Heart left ventricle (tissue), 16 donors: ENCODE data around the gene FTO. TPM values are rescaled to one million over a fixed set of nuclear protein-coding genes. Genes with fewer than 3 reads are reported as not detected.
A peak's percentile ranks its signal among the peaks of the same experiment; 100 is the strongest.

ENCODE experiments used
- ATAC-seq, 4 donors: fragments of 200-7000 bp; cut with Tn5 transposase; one replicate each; pipeline ENCODE4 v1.9.1; 2020 to 2022; ENCODE audit warnings: moderate library complexity in 4 of 4, mild to moderate bottlenecking in 3 of 4, moderate number of reproducible peaks in 1 of 4
- DNase-seq, 5 donors: peaks; one replicate each; pipeline ENCODE4 v3.0.0-alpha.2; 2020
- H3K27ac ChIP-seq, 12 donors: fragments of 200-600 bp; sonication (generic) in 4 of 12; one replicate each; pipeline versions ENCODE4 v1.5.0 to v1.8.0; 2016 to 2022; ENCODE audit warnings: mild to moderate bottlenecking in 2 of 12
- H3K27me3 ChIP-seq, 9 donors: fragments of 200-600 bp; sonication (generic) in 2 of 9; one replicate each; pipeline versions ENCODE4 v1.5.1 to v1.8.0; 2016 to 2022; ENCODE audit warnings: mild to moderate bottlenecking in 3 of 9
- H3K36me3 ChIP-seq, 9 donors: fragments of 200-600 bp; sonication (generic) in 2 of 9; one replicate each; pipeline versions ENCODE4 v1.5.0 to v1.8.0; 2018 to 2022; ENCODE audit warnings: mild to moderate bottlenecking in 2 of 9
- H3K4me1 ChIP-seq, 12 donors: fragments of 200-600 bp; sonication (generic) in 4 of 12; one replicate each; pipeline versions ENCODE4 v1.5.0 to v1.8.0; 2016 to 2022; ENCODE audit warnings: mild to moderate bottlenecking in 3 of 12
- H3K4me3 ChIP-seq, 12 donors: fragments of 200-600 bp; sonication (generic) in 4 of 12; one replicate each; pipeline versions ENCODE4 v1.5.0 to v1.8.0; 2017 to 2022; ENCODE audit warnings: mild to moderate bottlenecking in 9 of 12, moderate library complexity in 4 of 12
- H3K9me3 ChIP-seq, 12 donors: fragments of 200-600 bp; sonication (generic) in 4 of 12; one replicate each; pipeline versions ENCODE4 v1.5.0 to v1.8.0; 2016 to 2022; ENCODE audit warnings: mild to moderate bottlenecking in 1 of 12
- CTCF ChIP-seq, 12 donors: fragments of 200-600 bp; sonication (generic) in 4 of 12; IDR thresholded peaks; one replicate each; pipeline versions ENCODE4 v1.5.0 to v1.8.0; 2018 to 2022; ENCODE audit warnings: antibody characterized with exemption in 12 of 12, mild to moderate bottlenecking in 5 of 12
- POLR2A ChIP-seq, 2 donors: fragments of 450-650 bp; IDR thresholded peaks; one replicate each; pipeline ENCODE4 v1.6.1; 2017; ENCODE audit warnings: antibody characterized with exemption in 2 of 2, mild to moderate bottlenecking in 2 of 2, moderate library complexity in 2 of 2
- WGBS, 4 donors: extraction: QIAGEN DNeasy Blood & Tissue Kit in 2 of 4; methylation state at CpG; one replicate each; pipeline versions ENCODE4 v1.1.5 to v1.1.7; 2013 to 2018; 5-methylcytosine and 5-hydroxymethylcytosine counted together
- intact Hi-C, 10 donors: fragments of 100-400 bp; cut with DNase I; formaldehyde crosslinking; loops; one replicate each; pipeline versions ENCODE4 v1.11.1 to v1.14.2; 2022
- polyA plus RNA-seq, 2 donors: library from polyadenylated mRNA; stranded (reverse); fragments of 200-250 nt; gene quantifications; one replicate each; pipeline ENCODE4 v1.2.3, GENCODE V29; 2013
- total RNA-seq, 9 donors: library from RNA; depleted of rRNA in 2 of 9; stranded (reverse); fragments of >200 nt in 2 of 9; fragmentation: NEBNext Ultra II Directional in 3 of 9; extraction: Animal tissue kit (Norgen Biotek cat#: 25700) in 3 of 9; gene quantifications; one replicate each; pipeline versions ENCODE4 v1.1.0 to v1.2.4, GENCODE V29; 2016 to 2023
- donor health status: ischemic (EF 13 %, LVEDD 7.1; RV severe dilation, severe dysfunction).
- donor health status: healthy with polysubstance abuse.
- donor health status: DM: no; HTN: yes; CAD: no.
- donor health status: DM: no; HTN: no; CAD: no.
- donor health status: ischemic (EF 25% LVEDD 6.9; RV normal size, moderate dysfunction).
- donor health status: ischemic (EF 25% LVEDD 5.7; RV mildly dilated, moderate dysfunction).
- donor health status: healthy.
- donor health status: DM: yes; HTN: yes; CAD: no.
- donor health status: ischemic (EF 35%, LVEDD 5.7; RV mildly dilated, moderate dysfunction).
- donor health status: nonischemic (EF 11% LVEDD 7.7; RV severe dilation, severe dysfunction).
- donor health status: DM: yes; HTN: yes; CAD: no.
- donor health status: PGD.
- donor health status: ischemic (EF 29% LVEDD 5.4; RV normal size, mild dysfunction).
- donor health status: nonischemic (EF 23%, LVEDD 6.1; RV moderate dilation, normal function).

The FTO gene
- total and polyA plus RNA-seq, 11 donors = 11.8 to 105 (median 86.8) TPM

- Histone ChIP-seq H3K36me3 (peaks cover 0 to 20% (median 0%) of the 10 kb centered on the region in 9 donors), H3K27ac (no peak overlapping the region), H3K27me3 (no peaks in the 10 kb centered on the region), H3K4me1 (peaks cover 0 to 17% (median 0%) of the 10 kb centered on the region in 12 donors), H3K4me3 (no peak overlapping the region), H3K9me3 (peaks cover 0 to 32% (median 4%) of the 10 kb centered on the region in 12 donors)
- ATAC-seq = no peak
- intact Hi-C loops = no loop called here
- TF ChIP-seq CTCF (IDR thresholded peaks at IDR 0.05) (no peak), POLR2A (IDR thresholded peaks at IDR 0.05) (no peak)
- DNase-seq = no peak
- 91 to 99% (median 98%) methylated on average over 1 of the region's 1 CpG for whole genome bisulfite sequencing, 4 donors
Observed at GRCh38 chr16:53870831-53871230, 166.9 kb downstream of the FTO start.

GRCh38 chr16:53872248-53873221, 168.6 kb downstream of the FTO start:
- Histone ChIP-seq H3K9me3 (peaks cover 0 to 18% (median 0%) of the 10 kb centered on the region in 12 donors), H3K27ac (peak overlapping the region in 1 of 12 donors; percentile 13), H3K4me1 (peaks cover 0 to 11% (median 0%) of the 10 kb centered on the region in 12 donors), H3K4me3 (no peak overlapping the region), H3K36me3 (peaks cover 0 to 20% (median 0%) of the 10 kb centered on the region in 9 donors), H3K27me3 (no peaks in the 10 kb centered on the region)
- no peak for DNase-seq
- WGBS, 4 donors = 74 to 87% (median 81%) methylated on average over 1 of the region's 1 CpG
- no peak for ATAC-seq
- no peak for TF ChIP-seq CTCF (IDR thresholded peaks at IDR 0.05)
- no peak for TF ChIP-seq POLR2A (IDR thresholded peaks at IDR 0.05)
- intact Hi-C loops = no loop called here

GRCh38 chr16:53876811-53877210, 172.9 kb downstream of the FTO start:
- H3K27ac ChIP-seq = no peak overlapping the region
- no peak for TF ChIP-seq POLR2A (IDR thresholded peaks at IDR 0.05)
- WGBS, 4 donors = 84 to 91% (median 90%) methylated on average over 5 of the region's 5 CpGs

GRCh38 chr16:53878216-53878615, 174.3 kb downstream of the FTO start:
- 84 to 92% (median 90%) methylated on average over 4 of the region's 4 CpGs for WGBS, 4 donors
- Histone ChIP-seq H3K4me1 (peaks cover 0 to 8% (median 0%) of the 10 kb centered on the region in 12 donors), H3K27me3 (no peaks in the 10 kb centered on the region), H3K9me3 (no peaks in the 10 kb centered on the region), H3K27ac (no peak overlapping the region), H3K4me3 (no peak overlapping the region), H3K36me3 (peaks cover 0 to 42% (median 9%) of the 10 kb centered on the region in 9 donors)
- intact Hi-C loops = no loop called here
- TF ChIP-seq POLR2A (IDR thresholded peaks at IDR 0.05) (no peak), CTCF (IDR thresholded peaks at IDR 0.05) (no peak)
- DNase-seq (no peak), ATAC-seq (no peak)

More at GRCh38 chr16:53876811-53877210, 172.9 kb downstream of the FTO start:
- intact Hi-C loops = no loop called here
- no peak for ATAC-seq
- H3K4me1 ChIP-seq = peaks cover 0 to 11% (median 0%) of the 10 kb centered on the region in 12 donors
- peaks cover 0 to 35% (median 9%) of the 10 kb centered on the region in 9 donors for H3K36me3 ChIP-seq
- H3K27me3 ChIP-seq = no peaks in the 10 kb centered on the region
- no peak overlapping the region for H3K4me3 ChIP-seq
- no peak for DNase-seq
- no peaks in the 10 kb centered on the region for H3K9me3 ChIP-seq
